Fibroblast of lung (primary cell): ENCODE results near the gene CDRT4.

Experiments
- EZH2 ChIP-seq: IDR thresholded peaks from 2 replicates; pipeline ENCODE4 v1.5.1; 2012; ENCODE audit warnings: low read length, control low read depth, mild to moderate bottlenecking; ENCODE audit errors: missing control alignments
- TF ChIP-seq, protein P1 (sequence below), 2 donors: IDR thresholded peaks in 1 of 2; conservative IDR thresholded peaks in 1 of 2; 1 replicate in 1 of 2; 2 replicates in 1 of 2; pipeline ENCODE4 v1.5.1; 2011 to 2012; ENCODE audit warnings: low read length in 2 of 2, control low read depth in 1 of 2, inconsistent platforms in 1 of 2, low read depth in 1 of 2, mild to moderate bottlenecking in 1 of 2

DNA sequence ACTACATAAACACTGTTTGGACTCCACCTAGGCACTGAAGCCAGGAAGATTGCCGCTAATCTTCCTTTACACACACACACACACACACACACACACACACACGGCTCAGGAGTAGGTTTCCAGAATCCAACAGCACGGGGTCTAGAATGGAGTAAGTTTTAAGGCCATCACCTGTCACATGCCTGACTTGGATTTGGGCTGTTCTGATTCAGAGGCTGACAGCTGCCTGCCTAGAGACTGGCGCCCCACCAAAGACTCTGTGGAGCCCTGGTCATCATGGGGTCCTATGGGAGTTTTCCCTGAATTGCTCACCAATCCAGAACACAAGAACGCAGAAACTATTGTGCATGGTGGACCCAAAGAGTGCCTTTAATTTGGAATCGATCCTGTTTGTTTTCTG is 10.9 kb downstream of the CDRT4 start:
- TF ChIP-seq, protein P1, sequence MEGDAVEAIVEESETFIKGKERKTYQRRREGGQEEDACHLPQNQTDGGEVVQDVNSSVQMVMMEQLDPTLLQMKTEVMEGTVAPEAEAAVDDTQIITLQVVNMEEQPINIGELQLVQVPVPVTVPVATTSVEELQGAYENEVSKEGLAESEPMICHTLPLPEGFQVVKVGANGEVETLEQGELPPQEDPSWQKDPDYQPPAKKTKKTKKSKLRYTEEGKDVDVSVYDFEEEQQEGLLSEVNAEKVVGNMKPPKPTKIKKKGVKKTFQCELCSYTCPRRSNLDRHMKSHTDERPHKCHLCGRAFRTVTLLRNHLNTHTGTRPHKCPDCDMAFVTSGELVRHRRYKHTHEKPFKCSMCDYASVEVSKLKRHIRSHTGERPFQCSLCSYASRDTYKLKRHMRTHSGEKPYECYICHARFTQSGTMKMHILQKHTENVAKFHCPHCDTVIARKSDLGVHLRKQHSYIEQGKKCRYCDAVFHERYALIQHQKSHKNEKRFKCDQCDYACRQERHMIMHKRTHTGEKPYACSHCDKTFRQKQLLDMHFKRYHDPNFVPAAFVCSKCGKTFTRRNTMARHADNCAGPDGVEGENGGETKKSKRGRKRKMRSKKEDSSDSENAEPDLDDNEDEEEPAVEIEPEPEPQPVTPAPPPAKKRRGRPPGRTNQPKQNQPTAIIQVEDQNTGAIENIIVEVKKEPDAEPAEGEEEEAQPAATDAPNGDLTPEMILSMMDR (conservative IDR thresholded peaks at IDR 0.05 in 1 of 2, IDR thresholded peaks at IDR 0.05 in 1 of 2; ENCODE audit: low read depth in 1 of 2, low read length in 2 of 2), result no peak
- TF ChIP-seq EZH2, result no peak
